ENCODE data around the gene TGM1. TPM values are rescaled to one million over a fixed set of nuclear protein-coding genes. Genes with fewer than 3 reads are reported as not detected.
A peak's percentile ranks its signal among the peaks of the same experiment; 100 is the strongest.

TGM1 gene
- total RNA-seq: 0.38 and 0.64 TPM in 2 replicates

- no peak for DNase-seq (ENCODE audit: low read depth in 2 of 2)
These were observed at the start of gene TGM1 for GRCh38 chr14:24262821-24263733. Gene TGM1, minus strand, starts transcription at chr14:24263177. Its CDS starts 825 bp downstream, at chr14:24262352.

DNA sequence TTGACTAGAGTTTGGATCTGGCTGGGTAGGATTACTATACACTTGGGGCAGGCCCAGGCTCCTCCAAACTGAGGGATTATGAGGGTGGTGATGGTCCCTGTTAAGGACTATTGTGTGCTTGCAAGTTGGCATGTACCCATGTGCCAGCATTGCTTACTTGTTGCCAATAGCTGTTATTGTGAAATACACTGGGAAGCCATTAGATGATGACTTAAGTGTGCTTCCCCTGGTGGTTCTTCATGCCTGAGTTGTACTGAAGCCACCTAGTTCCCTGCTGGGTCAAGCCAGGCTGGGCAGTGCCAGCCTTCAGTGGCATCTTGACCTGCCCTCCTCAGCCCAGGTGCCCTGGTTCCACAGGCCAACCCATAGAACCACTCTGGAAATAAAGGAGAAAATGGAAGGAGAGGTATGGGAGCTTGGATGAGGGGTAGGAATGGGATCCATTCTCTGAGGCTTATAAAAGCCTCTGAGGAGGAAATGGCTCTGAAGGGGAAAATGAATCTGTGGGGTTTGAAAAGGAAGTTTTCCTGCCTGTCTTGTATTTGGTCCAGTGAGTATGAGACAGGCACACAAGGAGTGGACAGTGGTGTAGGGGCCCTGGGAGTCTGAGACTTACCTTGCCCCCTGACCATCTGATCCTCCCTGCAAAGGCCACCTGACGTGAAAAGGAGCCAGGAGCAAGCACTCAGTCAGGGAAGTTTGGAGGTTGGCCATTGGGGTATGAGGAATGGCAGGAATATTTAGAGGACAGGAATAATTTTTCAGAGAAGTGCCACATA, 49.0 kb upstream of the TGM1 start:
- DNase-seq (ENCODE audit: low read depth in 2 of 2): no peak

- DNase-seq (ENCODE audit: low read depth in 2 of 2): peak; percentile 82 to 89
These were observed 47.9 kb upstream of the TGM1 start, which contains the start of gene LTB4R for GRCh38 chr14:24310646-24311604. Gene LTB4R, plus strand, starts transcription at chr14:24311502. Its CDS starts 4,150 bp downstream, at chr14:24315652.

DNA sequence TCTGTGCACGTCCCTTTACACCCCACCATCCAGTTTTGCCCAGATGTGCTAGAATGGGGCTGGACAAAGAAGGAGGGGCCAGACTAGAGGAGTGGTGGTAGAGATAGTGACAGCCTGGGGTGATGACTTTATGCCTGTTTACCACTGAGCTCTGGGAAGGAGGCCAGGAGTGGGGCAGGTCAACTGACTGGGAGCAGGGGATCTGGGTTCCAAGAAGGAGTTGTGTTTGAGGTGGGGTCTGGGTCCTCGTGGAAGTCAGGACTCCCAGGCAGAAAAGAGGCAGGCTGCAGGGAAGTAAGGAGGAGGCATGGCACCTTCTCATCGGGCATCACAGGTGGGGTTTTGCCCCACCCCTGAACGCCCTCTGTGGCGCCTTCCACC, 47.3 kb upstream of the TGM1 start:
- DNase-seq (ENCODE audit: low read depth in 2 of 2): no peak

DNA sequence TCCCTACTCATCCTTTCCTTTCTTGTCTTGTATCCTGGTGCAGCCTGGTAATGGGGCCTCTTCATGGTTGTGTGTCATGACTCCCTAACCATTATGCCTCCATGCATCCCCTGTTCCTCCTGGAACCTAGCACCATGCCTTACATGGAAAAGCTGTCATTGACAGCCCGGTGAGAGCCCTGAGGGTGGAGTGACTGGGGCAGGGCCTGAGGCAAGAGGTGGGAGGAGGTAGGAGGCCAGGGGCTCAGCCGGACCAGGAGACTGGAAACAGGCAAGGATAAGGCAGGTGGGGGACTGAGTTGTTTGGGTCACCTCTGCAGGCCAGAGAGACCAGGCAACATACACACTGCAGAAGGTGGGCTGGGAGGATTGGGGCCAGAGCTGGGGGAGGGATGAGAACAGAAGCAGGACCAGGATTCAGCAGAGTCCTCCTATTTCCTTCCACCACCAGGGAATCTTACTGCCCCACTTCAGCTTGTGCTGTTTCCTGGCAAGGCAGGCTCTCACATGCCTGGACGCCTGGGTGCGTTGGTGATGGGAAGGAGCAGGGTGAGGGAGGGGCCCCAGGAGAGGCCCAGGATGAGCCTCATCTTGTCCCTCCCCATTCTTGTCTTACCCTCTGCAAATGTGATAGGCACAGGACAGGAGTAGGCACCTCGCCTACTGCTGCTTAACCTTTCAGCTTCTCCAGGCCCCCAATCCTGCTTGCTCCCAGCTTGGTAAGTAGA, 46.7 kb upstream of the TGM1 start, which contains the start of gene LTB4R2:
LTB4R2 (plus strand) TSS at position 603 of the 727 bp plus-strand sequence. CDS start 525 bp downstream, outside the sequence.
- DNase-seq (ENCODE audit: low read depth in 2 of 2): no peak

DNA sequence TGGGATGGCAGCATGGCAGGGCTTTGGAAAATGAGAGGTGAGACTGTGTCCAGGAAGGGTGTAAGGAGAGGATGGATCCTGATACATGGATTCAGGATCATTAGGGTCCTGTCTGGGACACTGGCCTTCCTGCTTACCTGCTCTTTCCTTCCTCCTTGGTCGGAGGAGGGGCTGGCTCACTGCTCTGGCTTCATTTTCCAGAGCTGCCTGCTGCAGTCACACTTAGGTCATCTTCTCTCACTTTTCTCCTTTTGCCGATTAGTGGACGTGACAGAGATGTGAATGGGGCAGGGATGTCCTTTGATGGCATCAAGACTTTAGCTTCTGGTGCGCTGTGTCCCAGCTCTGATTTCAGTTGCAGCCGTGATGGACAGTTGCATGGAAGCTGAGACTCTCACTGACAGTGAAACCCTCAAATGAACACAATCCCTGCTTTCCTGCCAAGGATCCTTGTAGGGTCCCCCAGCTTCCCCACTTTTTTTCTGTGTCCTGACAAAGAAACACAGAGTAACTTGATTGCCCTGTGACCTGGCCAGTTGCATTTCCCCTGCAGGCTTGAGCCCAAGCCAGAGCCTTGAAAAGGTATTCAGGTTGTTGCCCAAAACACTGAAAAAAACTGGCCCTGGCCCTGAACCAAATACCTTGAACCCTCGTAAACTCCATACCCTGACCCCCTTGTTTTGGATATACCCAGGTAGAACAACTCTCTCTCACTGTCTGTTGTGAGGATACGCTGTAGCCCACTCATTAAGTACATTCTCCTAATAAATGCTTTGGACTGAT, 45.6 kb upstream of the TGM1 start:
- DNase-seq (ENCODE audit: low read depth in 2 of 2): no peak

DNA sequence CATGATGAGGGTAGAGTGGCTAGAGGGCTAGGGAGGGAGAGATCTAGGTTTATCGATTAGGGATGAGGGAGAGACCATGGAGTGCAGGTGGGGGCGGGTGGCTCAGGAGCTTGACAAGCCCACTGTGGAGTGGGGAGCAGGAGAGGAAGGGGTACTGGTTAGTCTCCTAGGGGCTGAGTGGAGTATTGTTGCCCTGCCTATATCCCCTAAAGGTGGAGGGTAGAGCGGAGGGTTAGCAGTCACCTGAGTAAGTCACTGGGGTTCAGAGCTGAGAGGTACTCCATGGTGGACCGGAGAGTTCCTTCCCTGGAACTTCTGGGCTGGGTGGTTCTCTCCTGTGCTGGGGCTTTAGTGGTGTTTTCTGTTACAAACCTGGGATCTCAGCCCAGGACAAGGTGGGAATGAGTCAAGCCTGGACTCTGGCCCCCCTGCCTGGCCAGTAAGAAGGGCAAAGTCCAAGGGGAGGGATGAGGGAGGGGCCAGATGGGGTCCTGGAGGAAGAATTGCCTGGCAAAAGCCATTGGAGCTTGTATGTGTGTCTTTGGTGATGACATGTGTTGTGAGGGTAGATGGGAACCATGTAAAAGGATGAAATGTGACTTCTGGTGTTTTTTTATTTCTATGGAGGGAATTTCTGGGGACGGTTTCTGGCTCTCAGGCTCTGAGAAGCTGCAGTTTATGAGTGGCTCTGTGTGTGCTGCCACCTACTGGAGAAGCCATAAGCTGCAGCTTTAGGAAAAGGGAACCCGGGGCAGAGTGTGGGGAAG, 44.8 kb upstream of the TGM1 start, which contains the start of gene CIDEB:
CIDEB (minus strand) TSS at position 403 of the 767 bp plus-strand sequence; CDS start at position 284, 119 bp downstream.
- DNase-seq (ENCODE audit: low read depth in 2 of 2): peak; percentile 27 to 59

- no peak for DNase-seq (ENCODE audit: low read depth in 2 of 2)
These were observed 44.2 kb upstream of the TGM1 start for GRCh38 chr14:24307156-24307574.

- no peak for DNase-seq (ENCODE audit: low read depth in 2 of 2)
These were observed 41.0 kb upstream of the TGM1 start for GRCh38 chr14:24304019-24304387.

GRCh38 chr14:24300326-24300980, 37.5 kb upstream of the TGM1 start:
- DNase-seq (ENCODE audit: low read depth in 2 of 2): no peak

- DNase-seq (ENCODE audit: low read depth in 2 of 2): peak; percentile 76 to 93
These were observed 36.5 kb upstream of the TGM1 start, which contains the start of the genes DHRS1 and NOP9 for GRCh38 chr14:24299255-24300191. Gene DHRS1, minus strand, starts transcription at chr14:24299780. Its CDS starts 674 bp downstream, at chr14:24299106. Gene NOP9, plus strand, starts transcription at chr14:24299850. Its CDS starts 105 bp downstream, at chr14:24299955.

- DNase-seq (ENCODE audit: low read depth in 2 of 2): peak in 1 of 2 donors; percentile 35
These were observed 35.9 kb upstream of the TGM1 start for GRCh38 chr14:24298892-24299254.

GRCh38 chr14:24297190-24297964, 34.4 kb upstream of the TGM1 start:
- peak; percentile 29 to 55 for DNase-seq (ENCODE audit: low read depth in 2 of 2)

- DNase-seq (ENCODE audit: low read depth in 2 of 2): peak; percentile 77 to 94
These were observed 33.6 kb upstream of the TGM1 start for GRCh38 chr14:24296341-24297157.

- DNase-seq (ENCODE audit: low read depth in 2 of 2): no peak
These were observed 30.5 kb upstream of the TGM1 start for GRCh38 chr14:24293525-24293924.
